Neural cell (in vitro differentiated cells): Measurements from ENCODE around the gene DNAH17.

Experiments
- CTCF ChIP-seq: fragments of 450-650 bp; IDR thresholded peaks from 2 replicates; pipeline ENCODE4 v1.5.1; 2014; ENCODE audit warnings: antibody characterized with exemption, mild to moderate bottlenecking, moderate library complexity; ENCODE audit not compliant: poor library complexity, severe bottlenecking
- EZH2 ChIP-seq: fragments of 200-600, 300-800 bp; shearing (Covaris generic), sonication (generic); IDR thresholded peaks from 2 replicates; pipeline ENCODE4 v1.6.1; 2014; ENCODE audit warnings: antibody characterized with exemption, low read length, borderline replicate concordance, mild to moderate bottlenecking; ENCODE audit not compliant: insufficient read depth, poor library complexity, severe bottlenecking

- TF ChIP-seq EZH2 (no peak), CTCF (no peak)
These were observed 91.7 kb downstream of the DNAH17 start for GRCh38 chr17:78485290-78486168.
